SK-N-SH treated with all-trans-retinoic acid at 6 μM for 48 hours (cell line): ENCODE measurements around the gene ATP6AP1.
"Not testable (repeated sequence)": the region's sequence is repeated elsewhere in the genome, so short reads cannot be mapped to it uniquely, and the experiment has no call there.

Experiments
- ATAC-seq: fragments of 200-7000 bp; cut with Tn5 transposase; 3 replicates; pipeline ENCODE4 v1.9.1; 2020; ENCODE audit warnings: mild to moderate bottlenecking, moderate library complexity
- ARNTL ChIP-seq: fragments of 450-650 bp; formaldehyde crosslinking; IDR thresholded peaks from 2 replicates; pipeline ENCODE4 v1.5.0; 2020; ENCODE audit warnings: low read depth, mild to moderate bottlenecking, moderate library complexity, borderline replicate concordance
- CSDC2 ChIP-seq: fragments of 250-450 bp; sonication (Bioruptor Pico); IDR thresholded peaks from 2 replicates; pipeline ENCODE4 v1.5.0; 2020; ENCODE audit warnings: mild to moderate bottlenecking, moderate library complexity
- ESRRG ChIP-seq: fragments of 250-450 bp; sonication (Bioruptor Pico); IDR thresholded peaks from 2 replicates; pipeline ENCODE4 v1.6.1; 2021; ENCODE audit warnings: mild to moderate bottlenecking
- GLIS3 ChIP-seq: fragments of 250-450 bp; sonication (Bioruptor Pico); IDR thresholded peaks from 2 replicates; pipeline ENCODE4 v1.5.0; 2020; ENCODE audit warnings: mild to moderate bottlenecking, moderate library complexity
- ISL1 ChIP-seq: fragments of 250-450 bp; sonication (Bioruptor Pico); IDR thresholded peaks from 2 replicates; pipeline ENCODE4 v2.1.2; 2022; ENCODE audit warnings: mild to moderate bottlenecking, moderate library complexity
- OSR1 ChIP-seq: fragments of 250-450 bp; sonication (Bioruptor Pico); IDR thresholded peaks from 2 replicates; pipeline ENCODE4 v1.8.0; 2022; ENCODE audit warnings: moderate library complexity, mild to moderate bottlenecking, inconsistent platforms
- PPARA ChIP-seq: fragments of 250-450 bp; sonication (Bioruptor Pico); IDR thresholded peaks from 2 replicates; pipeline ENCODE4 v1.5.0; 2020; ENCODE audit warnings: mild to moderate bottlenecking, borderline replicate concordance
- RARB ChIP-seq: fragments of 250-450 bp; sonication (Bioruptor Pico); IDR thresholded peaks from 2 replicates; pipeline ENCODE4 v1.8.0; 2021; ENCODE audit warnings: mild to moderate bottlenecking, moderate library complexity
- TCF4 ChIP-seq: fragments of 250-450 bp; sonication (Bioruptor Pico); IDR thresholded peaks from 2 replicates; pipeline ENCODE4 v1.8.0; 2021; ENCODE audit warnings: mild to moderate bottlenecking, moderate library complexity, borderline replicate concordance
- ZC3H10 ChIP-seq: fragments of 250-450 bp; sonication (Bioruptor Pico); IDR thresholded peaks from 2 replicates; pipeline ENCODE4 v1.5.1; 2021; ENCODE audit warnings: mild to moderate bottlenecking, moderate library complexity
- ZFP3 ChIP-seq: fragments of 250-450 bp; sonication (Bioruptor Pico); IDR thresholded peaks from 2 replicates; pipeline ENCODE4 v1.5.0; 2020; ENCODE audit warnings: mild to moderate bottlenecking, moderate library complexity
- ZFP30 ChIP-seq: fragments of 450-650 bp; formaldehyde crosslinking; IDR thresholded peaks from 2 replicates; pipeline ENCODE4 v1.5.0; 2022; ENCODE audit warnings: mild to moderate bottlenecking, moderate library complexity
- ZNF565 ChIP-seq: fragments of 450-650 bp; formaldehyde crosslinking; conservative IDR thresholded peaks from 2 replicates; pipeline ENCODE4 v1.5.0; 2020; ENCODE audit warnings: low read depth, mild to moderate bottlenecking, moderate library complexity
- ZNF70 ChIP-seq: fragments of 450-650 bp; formaldehyde crosslinking; IDR thresholded peaks from 2 replicates; pipeline ENCODE4 v1.5.0; 2020; ENCODE audit warnings: mild to moderate bottlenecking, moderate library complexity
- ZNF8 ChIP-seq: fragments of 450-650 bp; formaldehyde crosslinking; IDR thresholded peaks from 2 replicates; pipeline ENCODE4 v1.5.0; 2020; ENCODE audit warnings: mild to moderate bottlenecking, moderate library complexity
- TF ChIP-seq, protein P1 (sequence below): fragments of 250-450 bp; sonication (Bioruptor Pico); IDR thresholded peaks from 2 replicates; pipeline ENCODE4 v1.5.1; 2020; ENCODE audit warnings: low read depth, mild to moderate bottlenecking, moderate library complexity
- TF ChIP-seq, protein P2 (sequence below): fragments of 250-450 bp; sonication (Bioruptor Pico); IDR thresholded peaks from 2 replicates; pipeline ENCODE4 v1.5.1; 2021; ENCODE audit warnings: mild to moderate bottlenecking, moderate library complexity

Gene ATP6AP1

DNA sequence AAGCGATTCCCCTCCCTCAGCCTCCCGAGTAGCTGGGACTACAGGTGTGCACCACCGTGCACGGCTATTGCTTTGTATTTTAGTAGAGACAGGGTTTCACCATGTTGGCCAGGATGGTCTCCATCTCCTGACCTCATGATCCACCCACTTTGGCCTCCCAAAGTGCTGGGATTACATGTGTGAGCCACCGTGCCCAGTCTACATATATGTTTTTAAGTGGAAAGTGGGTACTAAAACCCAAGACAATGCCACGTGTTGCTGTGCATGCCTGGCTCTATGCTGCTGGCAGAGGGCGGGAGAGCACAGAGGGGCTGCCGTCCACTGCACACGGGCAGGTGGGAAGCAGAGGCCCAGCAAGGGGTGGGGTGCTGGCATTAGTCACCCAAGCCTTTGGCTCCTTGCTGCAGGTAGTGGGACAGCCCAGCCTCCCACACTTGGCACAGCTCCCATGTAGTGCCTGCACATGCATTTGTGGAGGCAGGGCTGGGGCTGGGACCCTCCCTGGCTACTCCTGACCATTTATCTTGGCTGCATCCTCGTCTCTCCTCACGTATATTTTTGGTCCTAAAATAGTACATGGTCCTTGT is 45.9 kb upstream of the ATP6AP1 start:
- TF ChIP-seq, protein P1, sequence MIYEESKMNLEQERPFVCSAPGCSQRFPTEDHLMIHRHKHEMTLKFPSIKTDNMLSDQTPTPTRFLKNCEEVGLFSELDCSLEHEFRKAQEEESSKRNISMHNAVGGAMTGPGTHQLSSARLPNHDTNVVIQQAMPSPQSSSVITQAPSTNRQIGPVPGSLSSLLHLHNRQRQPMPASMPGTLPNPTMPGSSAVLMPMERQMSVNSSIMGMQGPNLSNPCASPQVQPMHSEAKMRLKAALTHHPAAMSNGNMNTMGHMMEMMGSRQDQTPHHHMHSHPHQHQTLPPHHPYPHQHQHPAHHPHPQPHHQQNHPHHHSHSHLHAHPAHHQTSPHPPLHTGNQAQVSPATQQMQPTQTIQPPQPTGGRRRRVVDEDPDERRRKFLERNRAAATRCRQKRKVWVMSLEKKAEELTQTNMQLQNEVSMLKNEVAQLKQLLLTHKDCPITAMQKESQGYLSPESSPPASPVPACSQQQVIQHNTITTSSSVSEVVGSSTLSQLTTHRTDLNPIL (CRISPR knock-in tag) = no peak
- no peak for ATAC-seq

DNA sequence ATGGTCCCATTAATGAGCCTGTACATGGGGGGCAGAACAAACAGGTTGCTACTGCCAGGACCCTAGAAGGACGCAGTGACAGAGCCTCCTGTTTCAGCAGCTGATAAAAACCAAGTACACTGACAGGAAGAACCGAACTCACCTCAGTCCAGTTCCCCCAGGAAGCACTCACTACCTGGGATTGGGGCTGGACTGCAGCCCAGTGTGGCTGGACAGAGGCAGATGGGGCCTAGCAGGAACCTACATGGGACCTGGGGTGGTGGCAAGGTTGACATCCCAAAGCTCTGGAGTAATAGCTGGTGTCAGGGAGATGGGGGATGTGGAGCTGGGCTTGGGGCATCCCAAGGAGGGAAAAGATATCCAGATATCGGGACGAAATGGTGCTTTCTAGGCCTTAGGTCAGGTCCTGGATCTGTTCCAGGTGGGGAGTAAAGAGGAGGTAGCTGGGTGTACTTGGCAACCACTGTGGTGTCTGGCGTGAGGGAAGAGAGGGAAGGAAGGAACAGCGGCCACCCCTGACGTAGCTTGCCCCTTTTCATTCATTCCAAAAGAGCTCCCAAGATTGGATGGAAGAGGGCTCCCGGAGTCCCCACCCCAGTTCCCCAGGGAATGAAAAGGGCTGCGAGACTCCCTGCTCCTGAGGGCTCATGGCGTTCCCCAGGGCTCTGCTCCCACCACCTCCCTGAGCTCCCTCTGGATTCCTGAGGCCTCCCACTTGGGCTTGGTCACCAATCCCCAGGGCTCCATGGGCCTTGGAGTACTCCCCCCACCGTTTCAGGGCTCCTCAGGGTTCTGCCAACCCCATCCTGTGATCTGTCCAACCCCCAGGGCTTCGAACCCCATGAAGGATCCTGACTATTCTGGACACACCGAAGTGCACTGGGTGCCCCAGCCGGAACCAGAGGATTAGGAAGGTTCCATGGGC is 44.9 kb upstream of the ATP6AP1 start:
- no peak for TF ChIP-seq ZNF565 (CRISPR knock-in tag)
- TF ChIP-seq, protein P2, sequence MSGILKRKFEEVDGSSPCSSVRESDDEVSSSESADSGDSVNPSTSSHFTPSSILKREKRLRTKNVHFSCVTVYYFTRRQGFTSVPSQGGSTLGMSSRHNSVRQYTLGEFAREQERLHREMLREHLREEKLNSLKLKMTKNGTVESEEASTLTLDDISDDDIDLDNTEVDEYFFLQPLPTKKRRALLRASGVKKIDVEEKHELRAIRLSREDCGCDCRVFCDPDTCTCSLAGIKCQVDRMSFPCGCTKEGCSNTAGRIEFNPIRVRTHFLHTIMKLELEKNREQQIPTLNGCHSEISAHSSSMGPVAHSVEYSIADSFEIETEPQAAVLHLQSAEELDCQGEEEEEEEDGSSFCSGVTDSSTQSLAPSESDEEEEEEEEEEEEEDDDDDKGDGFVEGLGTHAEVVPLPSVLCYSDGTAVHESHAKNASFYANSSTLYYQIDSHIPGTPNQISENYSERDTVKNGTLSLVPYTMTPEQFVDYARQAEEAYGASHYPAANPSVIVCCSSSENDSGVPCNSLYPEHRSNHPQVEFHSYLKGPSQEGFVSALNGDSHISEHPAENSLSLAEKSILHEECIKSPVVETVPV (CRISPR knock-in tag) = no peak
- TF ChIP-seq ZC3H10 = no peak
- TF ChIP-seq ZFP30 (CRISPR knock-in tag) = no peak
- TF ChIP-seq, all 23 proteins: peak for 0
- no peak for ATAC-seq

DNA sequence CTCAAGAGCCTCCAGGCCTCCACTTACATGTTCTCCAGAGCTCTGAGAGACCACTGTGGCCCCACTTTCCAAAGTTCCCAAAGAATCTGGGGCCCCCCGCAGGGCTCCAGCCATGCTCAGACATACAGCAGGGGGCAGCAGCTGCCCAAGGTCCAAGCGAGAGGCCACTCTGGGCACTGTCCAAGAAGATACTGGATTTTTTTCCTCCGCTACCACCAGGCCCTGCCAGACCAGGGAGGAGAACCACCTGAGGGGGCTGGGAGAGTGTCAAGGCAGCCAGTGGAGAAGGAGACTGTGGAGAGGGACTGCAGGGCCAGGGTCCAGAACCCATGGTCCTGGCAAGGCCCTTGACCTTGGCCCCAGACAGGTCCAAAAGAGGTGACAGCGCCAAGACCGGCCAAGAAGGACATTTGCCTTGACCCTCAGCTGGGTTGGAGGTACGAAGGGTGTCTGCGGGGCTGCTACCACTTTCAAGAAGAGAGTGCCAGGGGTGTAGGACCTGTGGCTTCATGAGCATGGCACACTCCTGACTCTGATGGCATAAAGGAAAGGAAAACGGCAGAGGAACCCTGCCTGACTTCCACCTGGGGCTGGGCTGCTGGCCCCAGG is 44.1 kb upstream of the ATP6AP1 start:
- TF ChIP-seq ZFP30 (CRISPR knock-in tag) = no peak
- no peak for TF ChIP-seq OSR1 (CRISPR knock-in tag)
- TF ChIP-seq GLIS3 (CRISPR knock-in tag) = no peak
- no peak for TF ChIP-seq ZNF70
- no peak for TF ChIP-seq PPARA
- no peak for TF ChIP-seq ZNF8 (CRISPR knock-in tag)
- no peak for TF ChIP-seq RARB (CRISPR knock-in tag)
- no peak for TF ChIP-seq CSDC2
- TF ChIP-seq, protein P1 (CRISPR knock-in tag) = no peak
- no peak for TF ChIP-seq ZFP3 (CRISPR knock-in tag)
- no peak for TF ChIP-seq ISL1 (CRISPR knock-in tag)
- TF ChIP-seq ZC3H10 = no peak
- no peak for TF ChIP-seq ARNTL (CRISPR knock-in tag)
- no peak for TF ChIP-seq TCF4 (CRISPR knock-in tag)
- no peak for TF ChIP-seq ESRRG
- no peak for TF ChIP-seq ZNF565 (CRISPR knock-in tag)
- ATAC-seq = no peak

DNA sequence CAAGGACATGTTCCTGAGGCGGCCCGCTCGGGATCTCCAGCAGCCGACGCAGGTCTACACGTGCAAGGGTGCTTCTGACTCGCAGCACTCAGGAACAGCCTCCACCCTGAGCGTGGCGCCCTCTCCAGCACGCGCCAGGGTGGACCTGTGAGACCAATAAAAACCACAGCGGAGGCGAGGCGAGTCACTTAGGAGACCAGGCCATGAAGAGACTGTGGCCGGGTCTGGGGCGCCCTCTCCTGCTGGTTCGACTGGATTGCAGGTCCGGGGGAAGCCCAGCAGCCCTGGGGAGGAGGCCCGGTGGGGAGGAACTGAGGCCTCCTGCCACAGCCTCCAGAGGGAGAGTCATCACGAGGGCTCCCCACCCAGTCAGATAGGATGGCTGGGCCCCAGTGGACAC is 40.4 kb upstream of the ATP6AP1 start:
- peak; percentile 52 for ATAC-seq

DNA sequence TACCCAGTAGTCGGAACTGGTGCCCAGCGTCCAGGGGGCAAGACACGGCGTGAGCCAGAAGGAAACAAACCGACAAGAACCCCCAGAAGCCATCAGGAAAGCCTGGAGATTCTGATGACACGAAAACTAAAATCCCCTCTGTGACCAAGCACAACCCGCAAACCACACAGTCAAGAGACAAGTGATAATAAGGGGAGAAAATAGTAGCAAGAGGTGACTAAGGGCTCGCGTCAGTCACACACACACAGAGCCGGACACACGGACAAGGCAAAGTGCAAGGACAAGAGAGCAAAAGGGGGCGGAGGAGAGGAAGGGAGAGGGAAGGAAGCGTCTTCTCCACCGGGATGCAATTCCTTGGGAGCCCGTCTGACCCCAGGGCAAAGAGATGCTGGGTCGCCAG is 39.8 kb upstream of the ATP6AP1 start:
- peak; percentile 2 for ATAC-seq

DNA sequence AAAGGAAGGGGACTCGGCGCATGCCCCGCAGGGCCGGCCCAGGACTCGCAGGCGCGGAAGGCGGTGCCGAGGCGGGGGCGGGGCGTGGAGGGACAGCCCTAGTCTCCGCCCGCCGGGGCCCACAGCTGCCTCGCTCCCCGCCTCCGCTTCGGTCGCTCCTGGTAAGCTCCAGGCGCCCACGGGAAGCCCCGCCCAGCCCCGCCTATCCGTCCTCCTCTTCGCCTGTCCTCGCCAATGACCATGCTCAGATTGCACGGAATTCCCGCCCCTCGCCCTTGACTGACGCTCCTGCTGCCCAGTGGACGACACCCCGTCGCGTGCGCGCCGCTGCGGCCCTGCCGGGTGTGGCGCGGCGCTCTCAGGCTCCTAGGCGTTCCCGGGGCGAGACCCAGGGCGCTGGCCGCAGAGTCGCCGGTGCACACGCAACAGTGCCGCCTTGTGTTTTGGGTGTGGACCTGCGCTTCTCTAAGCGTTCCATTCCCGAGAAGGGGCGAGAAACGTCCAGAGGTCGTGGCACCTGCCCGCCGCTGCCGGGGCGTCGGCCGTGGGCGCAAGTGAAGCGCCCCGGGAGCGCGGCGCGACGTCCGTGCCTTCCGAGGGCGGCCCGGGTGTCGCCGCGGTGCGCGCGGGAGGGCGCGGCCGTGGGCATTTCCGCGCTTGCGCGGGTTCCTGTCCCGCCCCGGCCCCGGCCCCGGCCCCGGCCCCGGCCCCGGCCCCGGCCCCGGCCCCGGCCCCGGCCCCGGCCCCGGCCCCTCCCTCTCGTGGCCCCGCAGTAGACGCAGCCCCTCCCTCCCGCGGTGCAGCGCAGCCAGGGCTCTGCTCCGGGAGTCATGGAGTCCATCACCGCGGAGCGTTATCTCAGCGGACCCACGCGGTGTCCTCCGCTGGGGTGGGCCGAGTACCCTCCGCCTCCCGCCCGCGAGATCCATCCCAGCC is 38.4 kb upstream of the ATP6AP1 start:
- peak; percentile 77 for ATAC-seq

DNA sequence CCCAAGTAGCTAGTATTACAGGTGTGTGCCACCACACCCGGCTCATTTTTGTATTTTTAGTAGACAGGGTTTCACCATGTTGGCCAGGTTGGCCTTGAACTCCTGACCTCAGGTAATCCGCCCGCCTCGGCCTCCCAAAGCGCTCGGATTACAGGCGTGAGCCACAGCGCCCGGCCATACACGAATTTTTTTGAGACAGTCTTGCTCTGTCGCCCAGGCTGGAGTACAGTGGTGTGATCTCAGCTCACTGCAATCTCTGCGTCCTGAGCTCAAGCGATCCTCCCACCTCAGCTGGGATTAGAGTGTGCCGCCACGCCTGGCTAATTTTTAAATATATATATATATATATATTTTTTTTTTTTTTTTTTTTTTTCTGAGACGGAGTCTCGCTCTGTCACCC is 32.1 kb upstream of the ATP6AP1 start:
- not testable (repeated sequence) for ATAC-seq
